HAP-1 (cell line): ENCODE results near the gene CENPB.

ENCODE experiments used
- DNase-seq, 2 experiments: peaks; one replicate each; pipeline ENCODE4 v3.0.0-alpha.2; 2016 to 2020; ENCODE audit warnings: low spot score in 2 of 2
- H3K27me3 ChIP-seq: fragments of 250-450 bp; sonication (Bioruptor Pico); 2 replicates; pipeline ENCODE4 v1.5.1; 2020; ENCODE audit warnings: low read depth, mild to moderate bottlenecking, moderate library complexity
- H3K36me3 ChIP-seq: fragments of 250-450 bp; sonication (Bioruptor Pico); replicated peaks from 2 replicates; pipeline ENCODE4 v1.5.1; 2020; ENCODE audit warnings: mild to moderate bottlenecking
- H3K4me1 ChIP-seq: fragments of 250-450 bp; sonication (Bioruptor Pico); 2 replicates; pipeline ENCODE4 v1.5.1; 2020; ENCODE audit warnings: mild to moderate bottlenecking
- H3K4me3 ChIP-seq: fragments of 250-450 bp; sonication (Bioruptor Pico); 2 replicates; pipeline ENCODE4 v1.5.1; 2020; ENCODE audit warnings: mild to moderate bottlenecking, moderate library complexity
- H3K9me3 ChIP-seq: fragments of 250-450 bp; sonication (Bioruptor Pico); 2 replicates; pipeline ENCODE4 v1.5.1; 2020; ENCODE audit warnings: mild to moderate bottlenecking, moderate library complexity
- in situ Hi-C: fragments of 300-500 bp; cut with MboI; formaldehyde crosslinking; loops from 3 replicates; pipeline ENCODE4 v1.14.3; 2020; ENCODE audit warnings: low sequenced_read_pairs, inconsistent platforms, mixed read lengths

Gene CENPB

GRCh38 chr20:3749689-3750531 is 36.6 kb downstream of the CENPB start:
- H3K27me3 ChIP-seq: no peaks in the 10 kb centered on the region
- no peaks in the 10 kb centered on the region for H3K36me3 ChIP-seq
- no peak for DNase-seq
- in situ Hi-C loops: no loop called here
- no peaks in the 10 kb centered on the region for H3K9me3 ChIP-seq
- H3K4me3 ChIP-seq: no peak overlapping the region
- H3K4me1 ChIP-seq: no peaks in the 10 kb centered on the region

- in situ Hi-C loops: no loop called here
- no peaks in the 10 kb centered on the region for H3K36me3 ChIP-seq
- DNase-seq: no peak
Measured at GRCh38 chr20:3749087-3749688, 37.4 kb downstream of the CENPB start.

GRCh38 chr20:3748073-3748472 is 38.5 kb downstream of the CENPB start:
- in situ Hi-C loops: no loop called here
- no peaks in the 10 kb centered on the region for H3K27me3 ChIP-seq
- peaks cover 3% of the 10 kb centered on the region; the same call in 1 of the 2 replicates for H3K9me3 ChIP-seq
- H3K36me3 ChIP-seq: no peaks in the 10 kb centered on the region
- no peak overlapping the region for H3K4me3 ChIP-seq
- H3K4me1 ChIP-seq: peaks cover 6% of the 10 kb centered on the region
- DNase-seq: no peak

More at GRCh38 chr20:3749087-3749688, 37.4 kb downstream of the CENPB start:
- H3K9me3 ChIP-seq: peaks cover 3% of the 10 kb centered on the region; the same call in 1 of the 2 replicates
- H3K4me3 ChIP-seq: no peak overlapping the region
- H3K27me3 ChIP-seq: no peaks in the 10 kb centered on the region
- H3K4me1 ChIP-seq: peaks cover 6% of the 10 kb centered on the region

- H3K9me3 ChIP-seq: peaks cover 3% of the 10 kb centered on the region; the same call in 1 of the 2 replicates
- H3K36me3 ChIP-seq: no peaks in the 10 kb centered on the region
- DNase-seq: no peak
- no peak overlapping the region for H3K4me3 ChIP-seq
- H3K4me1 ChIP-seq: peaks cover 6% of the 10 kb centered on the region
- no peaks in the 10 kb centered on the region for H3K27me3 ChIP-seq
- in situ Hi-C loops: no loop called here
Measured at GRCh38 chr20:3747471-3747870, 39.1 kb downstream of the CENPB start.

- no peaks in the 10 kb centered on the region for H3K27me3 ChIP-seq
- in situ Hi-C loops: no loop called here
Measured at GRCh38 chr20:3745686-3746173, 40.8 kb downstream of the CENPB start.

GRCh38 chr20:3744806-3745685 is 41.5 kb downstream of the CENPB start:
- in situ Hi-C loops: no loop called here

More at GRCh38 chr20:3745686-3746173, 40.8 kb downstream of the CENPB start:
- peaks cover 3% of the 10 kb centered on the region; the same call in 1 of the 2 replicates for H3K9me3 ChIP-seq
- no peak for DNase-seq
- no peak overlapping the region for H3K4me3 ChIP-seq
- no peaks in the 10 kb centered on the region for H3K36me3 ChIP-seq
- H3K4me1 ChIP-seq: peaks cover 6% of the 10 kb centered on the region

DNA sequence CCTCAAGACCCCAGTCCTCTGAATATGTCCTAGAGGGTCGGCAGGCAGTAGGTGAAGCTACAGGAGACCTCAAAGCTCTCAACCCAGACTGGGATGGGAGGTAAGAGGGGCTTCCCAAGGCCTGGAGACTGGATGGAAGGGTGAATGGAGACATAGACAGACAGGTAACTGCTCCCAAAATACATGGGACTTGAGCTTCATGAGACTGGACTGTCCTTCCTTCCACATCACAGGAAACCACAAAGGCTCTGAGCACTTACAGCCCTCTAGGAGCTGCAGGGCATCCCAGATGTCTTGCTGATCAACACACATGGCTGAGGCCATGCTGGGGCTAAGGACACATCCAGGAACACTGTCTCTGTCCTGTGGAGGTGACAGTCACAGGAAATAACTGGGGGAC is 42.5 kb downstream of the CENPB start:
- Histone ChIP-seq H3K36me3 (no peaks in the 10 kb centered on the region), H3K27me3 (no peaks in the 10 kb centered on the region), H3K9me3 (peaks cover 3% of the 10 kb centered on the region; the same call in 1 of the 2 replicates), H3K4me3 (no peak overlapping the region), H3K4me1 (peaks cover 6% of the 10 kb centered on the region)
- DNase-seq: no peak
- in situ Hi-C loops: no loop called here

More at GRCh38 chr20:3744806-3745685, 41.5 kb downstream of the CENPB start:
- Histone ChIP-seq H3K4me3 (peak overlapping the region; percentile 36), H3K9me3 (peaks cover 3% of the 10 kb centered on the region; the same call in 1 of the 2 replicates), H3K4me1 (peaks cover 6% of the 10 kb centered on the region), H3K27me3 (no peaks in the 10 kb centered on the region), H3K36me3 (no peaks in the 10 kb centered on the region)
- DNase-seq: peak; percentile 80 to 97

GRCh38 chr20:3743251-3743650 is 43.3 kb downstream of the CENPB start:
- no peaks in the 10 kb centered on the region for H3K36me3 ChIP-seq
- in situ Hi-C loops: no loop called here
- no peak overlapping the region for H3K4me3 ChIP-seq
- H3K4me1 ChIP-seq: peaks cover 6% of the 10 kb centered on the region
- DNase-seq: no peak
- no peaks in the 10 kb centered on the region for H3K27me3 ChIP-seq
- H3K9me3 ChIP-seq: peaks cover 3% of the 10 kb centered on the region; the same call in 1 of the 2 replicates

- peaks cover 6% of the 10 kb centered on the region for H3K4me1 ChIP-seq
- in situ Hi-C loops: no loop called here
- no peak overlapping the region for H3K4me3 ChIP-seq
- H3K27me3 ChIP-seq: no peaks in the 10 kb centered on the region
- no peak for DNase-seq
- no peaks in the 10 kb centered on the region for H3K36me3 ChIP-seq
- peaks cover 3% of the 10 kb centered on the region; the same call in 1 of the 2 replicates for H3K9me3 ChIP-seq
Measured at GRCh38 chr20:3741836-3742458, 44.6 kb downstream of the CENPB start.

DNA sequence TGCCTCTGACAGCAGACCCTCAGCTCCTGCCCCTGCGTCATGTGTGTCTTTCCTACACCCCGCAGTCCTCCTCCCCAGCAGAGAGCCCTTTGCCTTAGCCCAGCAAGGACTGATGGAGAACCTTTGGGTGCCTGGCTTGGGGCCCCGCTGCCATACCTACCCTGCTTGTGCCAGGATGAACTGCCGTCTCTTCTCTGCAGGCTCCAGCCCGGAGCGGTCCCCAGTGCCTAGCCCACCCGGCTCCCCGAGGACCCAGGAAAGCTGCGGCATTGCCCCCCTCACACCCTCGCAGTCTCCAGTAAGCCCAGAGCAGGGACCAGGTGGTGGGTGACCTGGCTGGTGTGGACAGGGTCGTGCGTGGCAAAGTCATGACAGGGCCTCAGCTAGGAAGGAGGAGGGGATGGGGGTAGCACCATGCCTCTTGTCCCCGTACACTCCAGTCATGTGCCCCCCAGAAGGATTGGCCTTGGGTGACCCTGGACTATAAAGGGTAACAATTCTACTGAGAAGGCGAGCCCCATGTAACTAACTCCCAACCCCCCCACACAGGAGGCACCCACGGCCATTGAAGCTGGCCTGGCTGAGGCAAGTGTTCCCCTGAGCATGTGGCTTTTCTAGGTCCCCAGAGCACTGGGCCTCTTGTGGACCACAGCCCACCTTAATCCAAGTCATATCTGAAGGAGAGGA is 45.8 kb downstream of the CENPB start:
- DNase-seq: no peak
- Histone ChIP-seq H3K36me3 (no peaks in the 10 kb centered on the region), H3K27me3 (no peaks in the 10 kb centered on the region), H3K4me3 (no peak overlapping the region), H3K9me3 (peaks cover 3% of the 10 kb centered on the region; the same call in 1 of the 2 replicates), H3K4me1 (peaks cover 6% of the 10 kb centered on the region)
- in situ Hi-C loops: no loop called here

GRCh38 chr20:3739926-3740451 is 46.6 kb downstream of the CENPB start:
- H3K4me3 ChIP-seq: no peak overlapping the region
- no peak for DNase-seq
- peaks cover 3% of the 10 kb centered on the region; the same call in 1 of the 2 replicates for H3K9me3 ChIP-seq
- H3K36me3 ChIP-seq: no peaks in the 10 kb centered on the region
- in situ Hi-C loops: no loop called here
- H3K27me3 ChIP-seq: no peaks in the 10 kb centered on the region
- peaks cover 6% of the 10 kb centered on the region for H3K4me1 ChIP-seq
